ENCODE data around the gene ZNF677. TPM values are rescaled to one million over a fixed set of nuclear protein-coding genes. Genes with fewer than 3 reads are reported as not detected.
"Not testable (repeated sequence)": the region's sequence is repeated elsewhere in the genome, so short reads cannot be mapped to it uniquely, and the experiment has no call there.

ZNF677 gene
- total RNA-seq (10 to 100 TPM; 10.3 to 27.8 (median 16.9) TPM), polyA plus RNA-seq (10 to 100 TPM; 12.8 to 14.6 TPM)
- long read RNA-seq, donor 1, partial matches to known transcripts = 0 of 12 reads
- long read RNA-seq, donor 1, other reads (novel, unspliced or antisense) = 4 of 12 reads
- long read RNA-seq, donor 2, transcript ZNF677-211 (4 exons, 719 nt) = major isoform, 10 of 19 reads
- long read RNA-seq, donor 2, partial matches to known transcripts = 1 of 19 reads
- long read RNA-seq, donor 2, other reads (novel, unspliced or antisense) = 4 of 19 reads
- long read RNA-seq, donor 3, partial matches to known transcripts = 1 of 4 reads
- long read RNA-seq, donor 3, other reads (novel, unspliced or antisense) = 2 of 4 reads

DNA sequence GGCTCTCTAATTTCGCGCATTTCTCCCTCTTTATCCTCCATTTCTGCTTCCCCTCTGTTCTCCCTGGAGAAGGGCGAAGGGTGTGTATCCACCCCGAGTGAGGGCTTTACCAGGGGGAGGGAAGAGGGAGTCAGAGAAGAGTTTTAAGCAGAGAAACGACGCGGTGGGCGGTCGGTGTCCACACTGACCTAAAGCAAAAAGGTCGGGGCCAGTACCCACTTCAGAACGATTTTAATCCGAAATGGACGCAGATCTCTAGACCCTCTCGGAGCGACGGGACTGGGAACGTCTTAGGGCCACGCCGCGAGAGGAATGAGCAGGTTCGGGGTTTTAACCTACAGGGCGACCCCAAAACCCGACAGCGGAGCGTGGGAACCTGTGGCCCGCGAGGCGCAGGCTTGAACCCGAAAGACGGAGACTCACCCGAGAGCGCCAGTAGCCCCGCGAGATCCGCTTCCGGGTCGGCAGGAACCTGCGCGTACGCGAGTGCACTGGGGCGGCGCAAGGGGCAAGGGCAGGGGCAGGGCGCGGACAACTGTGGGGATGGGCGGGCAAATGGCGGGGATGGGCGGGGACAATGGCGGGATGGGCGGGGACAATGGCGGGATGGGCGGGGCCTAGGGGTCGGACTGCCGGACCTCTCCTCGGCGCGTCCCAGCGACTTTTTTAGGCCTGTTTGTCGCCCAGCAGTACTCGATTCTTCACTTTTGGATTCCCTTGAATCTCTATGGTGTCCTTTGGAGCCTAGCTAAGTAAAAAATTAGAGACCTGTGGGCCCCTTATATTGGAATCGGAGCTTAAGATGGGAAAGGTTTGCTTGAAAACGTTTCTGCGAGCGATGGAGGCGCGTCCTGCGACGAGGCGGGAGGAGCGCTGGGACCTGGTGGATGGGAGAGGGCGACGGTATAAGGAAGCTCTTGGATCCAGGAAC lies at the start of gene ZNF677:
TSS of gene ZNF677 (minus strand) at position 463 of the 931 bp plus-strand sequence. CDS start 3,323 bp downstream, outside the sequence.
- H3K4me1 ChIP-seq = peaks cover 0 to 17% (median 6%) of the 10 kb centered on the region in 12 donors
- H3K27ac ChIP-seq = peak within 1 kb of the TSS; percentile 69 to 92 (median 82)
- WGBS, 4 donors = 0 to 3% (median 1%) methylated on average over 38 to 72 of the region's 72 CpGs
- TF ChIP-seq, protein P1, sequence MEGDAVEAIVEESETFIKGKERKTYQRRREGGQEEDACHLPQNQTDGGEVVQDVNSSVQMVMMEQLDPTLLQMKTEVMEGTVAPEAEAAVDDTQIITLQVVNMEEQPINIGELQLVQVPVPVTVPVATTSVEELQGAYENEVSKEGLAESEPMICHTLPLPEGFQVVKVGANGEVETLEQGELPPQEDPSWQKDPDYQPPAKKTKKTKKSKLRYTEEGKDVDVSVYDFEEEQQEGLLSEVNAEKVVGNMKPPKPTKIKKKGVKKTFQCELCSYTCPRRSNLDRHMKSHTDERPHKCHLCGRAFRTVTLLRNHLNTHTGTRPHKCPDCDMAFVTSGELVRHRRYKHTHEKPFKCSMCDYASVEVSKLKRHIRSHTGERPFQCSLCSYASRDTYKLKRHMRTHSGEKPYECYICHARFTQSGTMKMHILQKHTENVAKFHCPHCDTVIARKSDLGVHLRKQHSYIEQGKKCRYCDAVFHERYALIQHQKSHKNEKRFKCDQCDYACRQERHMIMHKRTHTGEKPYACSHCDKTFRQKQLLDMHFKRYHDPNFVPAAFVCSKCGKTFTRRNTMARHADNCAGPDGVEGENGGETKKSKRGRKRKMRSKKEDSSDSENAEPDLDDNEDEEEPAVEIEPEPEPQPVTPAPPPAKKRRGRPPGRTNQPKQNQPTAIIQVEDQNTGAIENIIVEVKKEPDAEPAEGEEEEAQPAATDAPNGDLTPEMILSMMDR (IDR thresholded peaks at IDR 0.05) = peak in 1 of 12 donors; percentile 8
- peak in 1 of 2 donors; percentile 67 for TF ChIP-seq POLR2A (IDR thresholded peaks at IDR 0.05)
- peak within 1 kb of the TSS; percentile 60 to 96 (median 86) for H3K4me3 ChIP-seq
- ATAC-seq (peak; percentile 100), DNase-seq (peak; percentile 94 to 98 (median 97))
- no peaks in the 10 kb centered on the region for H3K27me3 ChIP-seq
- intact Hi-C loops (cut with DNase I) = loop anchor here in 6 of 10 donors (1.0 to 10.0 kb wide), 6 partner anchors 57 to 100 kb away; partner anchors contain the start of genes ZNF845 (in 3 of the 6), ZNF347 (in 1 of the 6) and ZNF665 (in 1 of the 6)
- peaks cover 0 to 66% (median 10%) of the 10 kb centered on the region in 12 donors for H3K9me3 ChIP-seq
- H3K36me3 ChIP-seq = peaks cover 0 to 36% (median 28%) of the 10 kb centered on the region in 9 donors

DNA sequence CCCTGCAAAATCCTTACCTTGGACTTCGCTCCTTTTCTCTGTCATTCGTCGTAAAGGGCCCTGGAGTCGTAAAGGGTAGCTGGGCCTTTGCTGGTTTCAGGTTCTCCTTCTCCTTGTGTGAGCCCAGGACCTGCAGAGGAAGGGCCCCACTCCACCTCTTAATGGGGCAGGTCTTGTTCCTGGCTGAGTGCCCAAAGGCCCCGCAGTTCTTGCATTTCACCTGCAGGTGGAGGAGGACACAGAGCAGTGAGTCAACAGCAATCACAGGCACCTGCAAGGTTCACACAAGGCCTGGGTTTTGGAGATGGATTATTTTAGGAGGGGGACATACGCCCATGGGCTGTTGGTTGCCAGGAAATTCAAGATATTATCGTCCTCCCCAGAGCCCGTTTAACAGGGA lies 46.7 kb upstream of the ZNF677 start:
- ATAC-seq; intact Hi-C loops (cut with DNase I); H3K4me3 ChIP-seq; DNase-seq; H3K4me1 ChIP-seq; H3K27ac ChIP-seq; H3K9me3 ChIP-seq; H3K36me3 ChIP-seq: not testable (repeated sequence)
- WGBS, 4 donors = 60% methylated on average over 1 to 2 of the region's 8 CpGs; no CpG with 5 or more reads in 2 of the 4 donors
- peaks cover 0 to 25% (median 0%) of the 10 kb centered on the region in 9 donors for H3K27me3 ChIP-seq

DNA sequence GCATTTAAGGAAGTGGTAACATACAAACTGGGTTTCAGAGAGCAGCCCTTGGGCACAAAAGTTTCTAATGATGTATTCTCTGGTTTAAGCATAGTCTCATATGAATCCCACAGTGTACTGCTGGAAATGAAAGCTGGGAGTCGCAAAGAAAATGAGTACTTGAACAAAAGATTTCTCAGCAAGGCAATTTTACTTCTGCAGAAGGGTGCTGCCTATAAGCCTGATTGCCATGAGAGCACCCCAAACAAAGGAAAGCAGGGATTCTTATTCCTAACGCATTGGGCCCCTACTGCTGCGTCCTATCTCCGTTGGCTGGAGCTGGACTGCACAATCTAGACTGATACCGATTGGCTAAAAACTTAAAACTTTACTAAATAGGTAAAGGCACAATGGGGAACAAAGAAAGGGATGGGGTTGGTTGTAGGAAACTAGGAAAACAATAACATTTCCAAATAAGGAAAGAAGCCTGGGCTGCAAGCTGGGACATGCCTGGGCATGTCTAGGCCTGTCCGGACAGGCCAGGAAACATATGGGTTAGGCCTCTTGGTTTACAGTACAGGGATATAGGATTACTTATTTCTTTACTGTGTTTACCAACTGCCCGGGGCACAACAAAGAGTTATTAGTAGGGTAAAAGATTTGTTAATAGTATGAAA lies 40.2 kb upstream of the ZNF677 start:
- Histone ChIP-seq H3K27me3 (no peaks in the 10 kb centered on the region), H3K36me3 (no peaks in the 10 kb centered on the region), H3K4me1 (no peaks in the 10 kb centered on the region), H3K27ac (no peak overlapping the region), H3K4me3 (no peak overlapping the region), H3K9me3 (peaks cover 0 to 50% (median 29%) of the 10 kb centered on the region in 12 donors)
- no peak for DNase-seq
- WGBS, 4 donors = 68 to 86% (median 79%) methylated on average over 7 of the region's 7 CpGs
- no peak for ATAC-seq
- intact Hi-C loops (cut with DNase I) = no loop called here
- TF ChIP-seq POLR2A (IDR thresholded peaks at IDR 0.05) = no peak
- TF ChIP-seq, protein P1 (IDR thresholded peaks at IDR 0.05) = no peak

DNA sequence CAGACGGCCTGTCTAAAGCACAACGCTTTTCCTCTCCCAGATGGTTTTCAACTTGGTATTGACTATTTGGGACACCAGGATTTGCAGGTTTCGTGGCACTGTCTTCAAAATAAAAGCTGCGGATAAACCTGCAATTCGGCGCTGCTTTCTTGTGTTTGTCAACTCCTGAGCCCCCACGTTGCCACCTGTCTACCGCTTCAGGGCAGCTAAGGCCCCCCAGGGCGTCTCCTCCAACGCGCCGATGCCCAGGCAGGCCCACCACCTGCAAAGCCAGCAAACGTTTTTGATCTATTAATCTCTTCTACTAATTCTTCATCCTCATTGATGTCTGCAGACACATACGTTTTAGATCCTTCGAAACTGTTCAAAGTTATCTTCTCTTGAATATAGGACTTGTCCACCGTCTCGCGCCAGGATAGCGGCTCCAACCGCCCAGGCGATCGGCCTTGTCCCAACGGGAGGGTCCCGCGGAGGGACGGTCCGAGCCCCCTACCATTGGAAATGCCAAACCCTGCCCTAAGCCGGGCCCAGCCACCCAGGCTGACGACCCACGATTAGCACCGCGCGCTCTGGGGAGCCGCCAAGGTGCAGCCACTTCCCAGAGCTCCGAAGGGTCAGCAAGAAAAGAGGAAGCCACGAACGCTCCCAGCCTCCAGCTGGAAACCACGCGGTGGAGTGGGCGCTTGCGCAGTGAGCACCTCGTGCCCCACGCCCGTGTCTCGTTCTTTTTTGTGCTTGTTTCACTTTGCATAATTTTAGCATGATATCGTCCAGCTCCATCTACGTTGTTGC lies 36.3 kb upstream of the ZNF677 start:
- TF ChIP-seq, protein P1 (IDR thresholded peaks at IDR 0.05) = no peak
- no peak for TF ChIP-seq POLR2A (IDR thresholded peaks at IDR 0.05)
- 88 to 91% (median 89%) methylated on average over 45 to 47 of the region's 47 CpGs for WGBS, 4 donors
- Histone ChIP-seq H3K9me3 (peaks cover 0 to 38% (median 23%) of the 10 kb centered on the region in 12 donors), H3K4me1 (no peaks in the 10 kb centered on the region), H3K36me3 (no peaks in the 10 kb centered on the region), H3K4me3 (no peak overlapping the region), H3K27ac (no peak overlapping the region), H3K27me3 (no peaks in the 10 kb centered on the region)
- DNase-seq (no peak), ATAC-seq (no peak)
- intact Hi-C loops (cut with DNase I) = no loop called here
